Right hindlimb (tissue), 1 donor: Measurements from ENCODE around the gene LRP3.
"Not testable (repeated sequence)": the region's sequence is repeated elsewhere in the genome, so short reads cannot be mapped to it uniquely, and the experiment has no call there.

ENCODE experiments used
- DNase-seq: peaks from one replicate; pipeline ENCODE4 v3.0.0-alpha.2; 2018

LRP3 gene

GRCh38 chr19:33203529-33203928, 9.4 kb downstream of the LRP3 start:
- DNase-seq, result peak; percentile 17

DNA sequence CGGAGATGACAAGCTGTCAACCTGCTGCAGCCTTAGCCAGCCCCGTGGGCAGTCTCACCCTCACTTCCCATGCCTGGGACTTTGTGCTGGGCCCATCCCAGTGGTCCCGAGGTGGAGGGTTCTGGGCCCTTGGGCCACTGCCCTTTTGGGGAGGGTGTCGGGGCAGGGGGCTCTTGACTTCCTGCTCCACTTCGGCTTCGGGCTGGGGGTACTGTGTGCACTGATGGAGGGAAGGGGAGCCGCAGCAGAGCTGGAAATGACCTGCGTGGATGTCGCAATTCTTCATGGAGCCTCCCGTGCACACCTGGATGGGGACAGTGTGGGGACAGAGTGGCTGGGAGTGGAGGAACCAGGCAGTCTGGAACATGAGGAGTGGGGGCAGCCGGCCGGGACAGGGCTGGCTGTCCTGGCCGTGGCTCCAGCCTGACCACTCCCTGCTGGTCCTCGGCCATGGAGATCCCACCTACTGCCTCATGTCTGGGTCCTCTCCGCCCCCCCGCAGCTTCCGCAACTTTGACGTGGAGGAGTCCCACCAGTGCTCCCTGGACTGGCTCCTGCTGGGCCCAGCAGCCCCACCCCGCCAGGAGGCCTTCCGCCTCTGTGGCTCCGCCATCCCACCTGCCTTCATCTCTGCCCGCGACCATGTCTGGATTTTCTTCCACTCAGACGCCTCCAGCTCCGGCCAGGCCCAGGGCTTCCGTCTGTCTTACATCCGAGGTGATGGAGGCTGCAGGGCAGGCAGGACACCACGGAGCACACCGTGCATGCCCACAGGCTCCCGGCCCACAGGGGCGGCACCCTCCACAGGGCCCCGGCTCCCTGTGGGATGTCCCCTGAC, 10.2 kb downstream of the LRP3 start:
- DNase-seq, result peak; percentile 11

DNA sequence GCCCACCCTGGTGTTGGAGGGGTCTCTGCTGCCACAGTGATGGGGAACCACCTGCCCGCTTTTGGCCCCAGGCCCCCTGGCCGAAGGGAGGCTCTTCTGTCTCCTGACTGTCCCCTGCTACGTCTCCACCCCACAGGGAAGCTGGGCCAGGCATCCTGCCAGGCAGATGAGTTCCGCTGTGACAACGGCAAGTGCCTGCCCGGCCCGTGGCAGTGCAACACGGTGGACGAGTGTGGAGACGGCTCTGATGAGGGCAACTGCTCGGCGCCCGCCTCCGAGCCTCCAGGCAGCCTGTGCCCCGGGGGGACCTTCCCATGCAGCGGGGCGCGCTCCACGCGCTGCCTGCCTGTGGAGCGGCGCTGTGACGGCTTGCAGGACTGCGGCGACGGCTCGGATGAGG, 11.0 kb downstream of the LRP3 start:
- DNase-seq, result no peak

DNA sequence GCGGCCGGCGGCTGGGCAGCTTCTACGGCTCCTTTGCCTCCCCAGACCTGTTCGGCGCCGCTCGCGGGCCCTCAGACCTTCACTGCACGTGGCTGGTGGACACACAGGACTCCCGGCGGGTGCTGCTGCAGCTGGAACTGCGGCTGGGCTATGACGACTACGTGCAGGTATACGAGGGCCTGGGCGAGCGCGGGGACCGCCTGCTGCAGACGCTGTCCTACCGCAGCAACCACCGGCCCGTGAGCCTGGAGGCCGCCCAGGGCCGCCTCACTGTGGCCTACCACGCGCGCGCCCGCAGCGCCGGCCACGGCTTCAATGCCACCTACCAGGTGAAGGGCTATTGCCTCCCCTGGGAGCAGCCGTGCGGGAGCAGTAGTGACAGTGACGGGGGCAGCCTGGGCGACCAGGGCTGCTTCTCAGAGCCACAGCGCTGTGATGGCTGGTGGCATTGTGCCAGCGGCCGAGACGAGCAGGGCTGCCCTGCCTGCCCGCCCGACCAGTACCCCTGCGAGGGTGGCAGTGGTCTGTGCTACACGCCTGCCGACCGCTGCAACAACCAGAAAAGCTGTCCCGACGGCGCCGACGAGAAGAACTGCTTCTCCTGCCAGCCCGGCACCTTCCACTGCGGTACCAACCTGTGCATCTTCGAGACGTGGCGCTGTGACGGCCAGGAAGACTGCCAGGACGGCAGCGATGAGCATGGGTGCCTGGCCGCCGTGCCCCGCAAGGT, 11.6 kb downstream of the LRP3 start:
- DNase-seq, result no peak

GRCh38 chr19:33206261-33207039, 12.3 kb downstream of the LRP3 start:
- no peak for DNase-seq

DNA sequence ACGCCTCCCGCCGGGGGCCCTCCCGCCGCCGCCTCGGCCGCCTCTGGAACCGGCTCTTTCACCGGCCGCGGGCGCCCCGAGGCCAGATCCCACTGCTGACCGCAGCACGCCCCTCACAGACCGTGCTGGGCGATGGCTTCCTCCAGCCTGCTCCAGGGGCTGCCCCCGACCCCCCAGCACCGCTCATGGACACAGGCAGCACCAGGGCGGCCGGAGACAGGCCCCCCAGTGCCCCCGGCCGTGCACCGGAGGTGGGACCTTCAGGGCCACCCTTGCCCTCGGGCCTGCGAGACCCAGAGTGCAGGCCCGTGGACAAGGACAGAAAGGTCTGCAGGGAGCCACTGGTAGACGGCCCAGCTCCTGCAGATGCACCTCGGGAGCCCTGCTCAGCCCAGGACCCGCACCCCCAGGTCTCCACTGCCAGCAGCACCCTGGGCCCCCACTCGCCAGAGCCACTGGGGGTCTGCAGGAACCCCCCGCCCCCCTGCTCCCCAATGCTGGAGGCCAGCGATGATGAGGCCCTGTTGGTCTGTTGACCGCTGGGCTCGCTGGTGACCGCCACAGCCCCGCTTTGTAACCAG, 13.0 kb downstream of the LRP3 start:
- DNase-seq, result no peak

GRCh38 chr19:33207903-33208302, 13.8 kb downstream of the LRP3 start:
- peak; percentile 16 for DNase-seq

GRCh38 chr19:33208371-33208895, 14.3 kb downstream of the LRP3 start:
- no peak for DNase-seq

GRCh38 chr19:33208904-33209849, 15.0 kb downstream of the LRP3 start:
- DNase-seq, result peak; percentile 50

DNA sequence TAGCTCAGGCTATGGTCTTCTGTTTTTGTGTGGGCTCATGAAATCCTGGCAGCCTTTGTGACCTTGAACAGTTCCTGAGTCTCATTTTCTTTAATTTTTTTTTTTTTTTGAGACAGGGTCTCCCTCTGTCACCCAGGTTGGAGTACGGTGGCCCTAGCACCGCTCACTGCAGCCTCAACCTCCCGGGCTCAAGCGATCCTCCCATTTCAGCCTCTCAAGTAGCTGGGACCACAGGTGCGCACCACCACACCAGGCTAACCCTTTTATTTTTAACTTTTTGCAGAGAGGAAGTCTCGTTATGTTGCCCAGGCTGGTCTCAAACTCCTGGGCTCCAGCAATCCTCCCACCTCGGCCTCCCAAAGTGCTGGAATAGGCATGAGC, 15.7 kb downstream of the LRP3 start:
- DNase-seq, result not testable (repeated sequence)

DNA sequence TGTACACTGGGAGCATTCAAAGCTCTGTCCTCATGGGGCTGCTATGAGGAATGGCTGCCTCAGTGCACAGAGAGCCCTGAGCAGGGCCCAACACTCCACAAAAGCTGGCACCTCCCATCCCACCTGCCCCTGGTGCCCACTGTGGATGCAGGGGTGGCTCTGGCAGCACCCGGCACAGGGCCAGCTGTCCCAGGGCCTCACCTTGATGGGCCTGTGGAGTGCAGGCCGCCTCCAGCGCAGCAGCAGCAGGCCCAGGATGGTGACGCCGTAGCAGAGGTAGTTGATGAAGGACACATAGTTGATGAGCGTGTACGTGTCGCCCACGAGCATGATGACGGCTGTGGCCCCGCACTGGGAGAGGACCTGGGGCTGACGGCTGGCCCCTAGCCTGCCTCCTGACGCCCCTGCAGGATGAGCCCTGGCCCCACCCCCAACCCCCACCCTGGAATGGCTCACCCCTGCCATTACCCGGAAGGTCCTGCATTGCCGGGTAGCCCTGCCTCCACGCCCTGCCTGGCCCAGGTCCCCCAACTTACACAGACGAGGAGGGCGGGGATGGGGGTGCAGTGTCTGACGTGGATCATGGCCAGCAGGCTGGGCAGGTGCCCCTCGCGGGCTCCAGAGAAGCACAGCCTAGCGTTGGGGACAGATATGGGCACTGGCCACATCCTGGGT, 16.3 kb downstream of the LRP3 start:
- peak; percentile 23 for DNase-seq

GRCh38 chr19:33211794-33212435, 17.8 kb downstream of the LRP3 start:
- DNase-seq, result peak; percentile 89

DNA sequence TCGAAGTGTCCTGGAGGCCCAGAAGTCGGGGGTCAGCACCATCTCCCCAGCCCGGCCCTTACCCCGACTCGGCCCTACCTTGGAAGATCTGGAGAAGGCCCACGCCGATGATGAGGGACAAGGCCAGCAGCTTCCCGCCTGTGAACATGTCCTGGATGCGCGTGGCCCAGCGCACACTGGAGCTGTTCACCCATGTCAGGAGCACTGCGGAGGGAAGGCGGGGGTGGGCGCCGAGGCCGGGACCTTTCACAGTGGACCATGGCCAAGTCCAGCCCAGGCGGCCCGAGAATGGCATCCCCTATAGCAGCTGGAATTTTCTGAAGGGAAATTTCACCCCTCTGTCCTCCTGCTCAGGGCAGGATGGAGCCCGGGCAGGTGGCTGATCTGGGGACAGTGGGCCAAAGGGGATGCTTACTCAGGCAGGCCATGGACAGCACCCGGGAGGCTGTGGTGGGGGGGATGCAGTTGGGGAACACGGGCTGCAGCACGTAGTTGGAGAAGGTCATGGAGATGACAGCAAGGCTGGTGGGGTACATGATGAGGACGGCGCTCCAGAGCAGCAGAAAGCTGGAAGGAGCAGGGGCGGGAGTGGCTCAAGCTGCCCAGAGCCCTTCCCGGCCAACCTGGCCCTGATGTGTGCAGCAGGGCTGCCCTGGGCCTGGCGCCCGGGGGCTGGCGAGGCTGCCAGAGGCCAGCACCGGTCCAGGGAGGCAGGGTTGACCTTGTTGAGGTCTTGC, 18.5 kb downstream of the LRP3 start:
- peak; percentile 19 for DNase-seq

GRCh38 chr19:33214596-33214995, 20.5 kb downstream of the LRP3 start:
- no peak for DNase-seq

- no peak for DNase-seq
These were observed 21.5 kb downstream of the LRP3 start for GRCh38 chr19:33215438-33216197.

DNA sequence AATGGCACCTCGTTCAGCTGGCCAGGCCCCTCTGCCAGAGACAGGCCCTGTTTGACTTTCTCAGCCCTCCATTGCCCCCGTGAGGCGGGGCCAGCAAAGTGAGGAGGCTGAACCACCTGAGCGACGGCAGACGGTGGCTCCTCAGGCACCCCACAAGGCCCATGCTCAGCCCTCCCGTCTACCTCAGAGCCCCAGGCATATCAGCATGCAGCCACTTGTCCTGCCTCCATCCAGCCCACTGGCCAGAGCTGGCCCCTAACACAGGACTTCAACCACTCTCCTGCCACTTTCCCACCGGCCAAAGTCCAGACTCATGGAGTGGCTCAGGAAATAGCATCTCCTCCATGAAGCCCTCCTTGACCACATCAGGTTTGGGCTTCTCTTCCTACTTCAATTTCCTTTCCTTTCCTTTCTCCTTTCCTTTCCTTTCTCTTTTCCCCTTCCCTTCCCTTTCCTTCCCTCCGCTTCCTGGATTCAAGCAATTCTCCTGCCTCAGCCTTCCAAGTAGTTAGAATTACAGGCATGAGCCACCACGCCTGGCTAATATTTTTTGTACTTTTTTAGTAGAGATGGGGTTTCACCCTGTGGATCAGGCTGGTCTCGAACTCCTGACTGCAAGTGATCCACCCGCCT, 22.2 kb downstream of the LRP3 start:
- DNase-seq, result no peak

DNA sequence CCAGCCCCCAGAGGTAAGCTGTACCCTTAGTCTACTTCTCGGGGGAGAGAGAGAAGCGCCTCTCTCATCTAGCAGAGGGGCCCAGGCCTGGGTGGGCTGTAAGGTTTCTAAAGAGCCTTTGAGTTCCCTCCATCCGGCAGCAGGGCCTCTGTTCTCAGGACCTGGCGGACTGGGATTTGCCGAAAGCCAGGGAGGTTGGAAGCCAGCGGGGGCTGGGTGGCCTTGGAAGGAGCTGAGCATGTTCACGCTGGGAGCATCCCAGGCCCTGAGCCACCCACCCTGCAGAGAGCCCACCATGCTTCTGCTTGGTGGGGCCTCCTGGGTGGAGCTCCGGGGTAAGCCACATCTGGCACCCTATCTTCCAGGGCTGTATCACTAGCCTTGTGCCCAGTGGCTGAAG, 23.8 kb downstream of the LRP3 start:
- DNase-seq, result no peak

DNA sequence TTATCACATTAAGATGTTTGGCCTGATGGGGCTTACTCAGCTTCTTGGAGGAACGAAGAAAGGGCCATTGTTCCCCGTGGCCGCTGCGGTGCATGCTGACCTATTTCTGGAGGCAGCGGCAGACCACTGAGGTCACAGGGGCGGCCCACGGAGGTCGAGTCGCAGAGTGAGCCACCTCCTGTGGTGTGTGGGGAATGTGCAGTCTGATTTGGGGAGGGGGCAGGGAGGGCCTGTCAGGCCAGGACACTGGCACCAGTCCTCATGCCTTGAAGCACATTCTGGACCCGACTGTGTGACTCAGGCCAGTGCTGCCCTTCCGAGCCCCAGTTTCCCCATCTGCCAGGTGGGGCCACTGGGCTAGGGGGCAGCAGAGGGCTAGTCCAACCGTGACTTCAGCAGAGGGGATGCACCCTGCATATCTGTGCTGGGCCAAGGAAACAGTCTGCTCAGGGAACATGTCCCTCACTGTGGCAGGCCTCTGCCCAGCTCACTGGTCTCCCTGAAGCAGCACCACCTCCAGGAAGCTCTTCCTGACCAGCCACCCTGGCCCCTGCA, 25.2 kb downstream of the LRP3 start:
- no peak for DNase-seq
